GM18505 (cell line): ENCODE data around the gene RGR.

Experiments
- ATAC-seq: cut with Tn5 transposase; IDR thresholded peaks from one replicate; pipeline ENCODE4 v1.9.1; 2021; ENCODE audit not compliant: unreplicated experiment
- POLR2A ChIP-seq: IDR thresholded peaks from 4 replicates; pipeline ENCODE4 v1.6.1; 2011; ENCODE audit warnings: borderline replicate concordance; ENCODE audit not compliant: insufficient read depth, insufficient read length; ENCODE audit errors: extremely low read depth

The RGR gene

DNA sequence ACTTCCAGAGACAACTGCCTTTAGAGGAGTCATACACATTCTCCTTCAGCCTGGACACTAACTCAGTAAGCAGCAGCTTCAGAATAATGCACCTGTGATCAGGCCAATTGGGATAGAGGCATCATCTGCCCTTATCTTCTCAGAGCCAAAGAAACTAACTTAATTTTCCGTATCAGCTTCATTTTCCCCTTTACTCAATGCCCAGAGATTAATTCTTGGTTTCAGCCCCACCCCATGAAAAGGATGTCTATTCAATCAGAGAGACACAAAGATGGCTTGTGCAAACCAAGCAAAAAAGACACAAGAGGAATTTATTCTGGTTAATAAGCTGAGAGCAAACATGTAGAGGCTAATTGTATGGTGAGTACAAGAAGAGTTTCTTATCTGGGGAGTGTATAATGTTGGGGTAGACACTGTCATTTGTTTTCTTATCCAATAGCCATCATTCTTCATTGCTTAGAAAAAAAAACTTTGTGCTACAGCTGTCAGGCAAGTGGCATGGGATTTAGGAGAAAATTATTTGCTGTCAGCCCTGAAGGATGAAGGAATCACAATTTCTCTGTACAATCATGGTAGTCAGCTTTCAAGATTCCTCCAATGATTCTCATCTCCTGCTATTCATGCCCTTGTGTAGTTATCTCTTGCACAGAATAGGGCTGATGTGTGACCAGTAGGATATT is 44.8 kb downstream of the RGR start:
- TF ChIP-seq POLR2A, result no peak

DNA sequence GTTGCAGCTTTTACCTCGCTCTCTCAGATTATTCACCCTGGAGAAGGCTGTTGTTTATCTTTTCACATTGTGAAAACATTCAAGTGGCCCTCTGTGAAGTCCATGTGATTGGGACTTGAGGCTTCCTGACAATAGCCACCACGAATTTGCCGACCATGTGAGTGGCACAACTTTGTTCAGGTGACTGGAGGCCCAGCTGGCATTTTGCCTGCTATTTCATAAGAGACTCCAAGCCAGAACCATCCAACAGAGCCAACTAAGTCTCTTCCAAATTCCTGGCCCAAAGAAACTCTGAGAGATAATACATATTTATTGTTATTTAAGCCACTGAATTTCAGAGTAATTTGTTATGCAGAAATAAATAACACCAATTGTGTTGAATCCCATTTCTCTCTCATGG is 45.4 kb downstream of the RGR start:
- no peak for ATAC-seq
- no peak for TF ChIP-seq POLR2A

More for the DNA sequence above, 44.8 kb downstream of the RGR start:
- ATAC-seq, result no peak

DNA sequence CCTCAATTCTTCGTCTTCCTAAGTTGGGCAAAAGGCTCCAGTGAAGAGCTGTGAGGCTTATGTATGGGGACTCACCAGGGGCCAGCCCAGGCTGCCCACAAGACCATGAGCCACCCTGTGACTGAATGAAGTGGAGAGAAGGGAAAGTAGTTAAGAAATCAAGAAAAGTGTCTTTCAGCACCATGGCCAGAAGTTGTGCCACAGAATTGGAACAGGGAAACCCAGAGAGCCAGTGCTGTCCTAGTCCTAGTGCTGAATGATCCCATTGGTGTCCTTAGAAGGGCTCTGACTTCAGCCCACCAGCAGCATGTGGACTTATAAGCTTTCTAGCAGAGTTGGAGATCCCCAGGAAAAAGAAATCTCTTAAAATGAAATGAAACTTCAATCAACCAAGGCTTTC is 46.5 kb downstream of the RGR start:
- TF ChIP-seq POLR2A, result no peak
- ATAC-seq, result no peak

DNA sequence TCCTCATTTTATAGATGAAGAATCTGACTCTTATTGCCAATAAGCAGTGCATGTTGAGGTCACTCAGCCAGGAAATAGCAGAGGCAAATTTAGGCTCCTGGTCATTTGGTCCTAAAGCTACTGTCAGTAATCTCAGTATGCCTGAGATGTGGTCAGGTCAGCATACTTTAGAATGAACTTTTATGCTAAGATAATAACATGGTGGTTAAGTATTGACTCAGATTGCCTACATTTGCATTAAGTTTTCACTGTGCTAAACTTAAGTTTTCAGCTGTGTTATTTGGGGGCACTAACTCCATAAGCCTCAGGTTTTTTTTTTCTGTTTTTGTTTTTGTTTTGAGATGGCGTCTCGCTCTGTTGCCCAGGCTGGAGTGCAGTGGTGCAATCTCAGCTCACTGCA is 47.6 kb downstream of the RGR start:
- TF ChIP-seq POLR2A, result no peak
- ATAC-seq, result peak; percentile 45

- no peak for ATAC-seq
- TF ChIP-seq POLR2A, result no peak
These were observed 48.3 kb downstream of the RGR start for GRCh38 chr10:84293171-84293570.

DNA sequence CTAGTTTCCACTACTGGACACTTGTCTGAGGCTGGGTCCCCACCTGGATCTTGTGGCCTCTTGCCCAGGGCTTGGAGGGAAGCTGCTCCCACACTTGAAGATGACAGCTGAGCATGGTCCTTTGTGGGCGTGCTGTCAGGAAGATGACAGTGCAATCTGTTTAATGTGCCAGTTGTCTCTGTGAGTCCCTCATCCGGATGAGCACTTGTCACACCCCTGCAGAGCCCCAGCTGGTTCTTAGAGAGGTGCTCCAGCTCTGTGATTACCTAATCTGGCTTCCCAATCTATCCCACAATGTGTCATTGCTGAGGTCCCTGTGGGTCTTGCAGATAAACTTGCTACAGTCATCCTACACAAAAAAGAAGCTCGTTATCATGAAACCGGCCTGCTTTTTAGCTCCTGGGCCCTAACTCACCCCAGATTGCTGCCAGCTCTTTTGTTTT is 48.7 kb downstream of the RGR start:
- no peak for ATAC-seq
- TF ChIP-seq POLR2A, result no peak

GRCh38 chr10:84294766-84295447 is 50.1 kb downstream of the RGR start:
- TF ChIP-seq POLR2A, result no peak
- ATAC-seq, result peak; percentile 83

DNA sequence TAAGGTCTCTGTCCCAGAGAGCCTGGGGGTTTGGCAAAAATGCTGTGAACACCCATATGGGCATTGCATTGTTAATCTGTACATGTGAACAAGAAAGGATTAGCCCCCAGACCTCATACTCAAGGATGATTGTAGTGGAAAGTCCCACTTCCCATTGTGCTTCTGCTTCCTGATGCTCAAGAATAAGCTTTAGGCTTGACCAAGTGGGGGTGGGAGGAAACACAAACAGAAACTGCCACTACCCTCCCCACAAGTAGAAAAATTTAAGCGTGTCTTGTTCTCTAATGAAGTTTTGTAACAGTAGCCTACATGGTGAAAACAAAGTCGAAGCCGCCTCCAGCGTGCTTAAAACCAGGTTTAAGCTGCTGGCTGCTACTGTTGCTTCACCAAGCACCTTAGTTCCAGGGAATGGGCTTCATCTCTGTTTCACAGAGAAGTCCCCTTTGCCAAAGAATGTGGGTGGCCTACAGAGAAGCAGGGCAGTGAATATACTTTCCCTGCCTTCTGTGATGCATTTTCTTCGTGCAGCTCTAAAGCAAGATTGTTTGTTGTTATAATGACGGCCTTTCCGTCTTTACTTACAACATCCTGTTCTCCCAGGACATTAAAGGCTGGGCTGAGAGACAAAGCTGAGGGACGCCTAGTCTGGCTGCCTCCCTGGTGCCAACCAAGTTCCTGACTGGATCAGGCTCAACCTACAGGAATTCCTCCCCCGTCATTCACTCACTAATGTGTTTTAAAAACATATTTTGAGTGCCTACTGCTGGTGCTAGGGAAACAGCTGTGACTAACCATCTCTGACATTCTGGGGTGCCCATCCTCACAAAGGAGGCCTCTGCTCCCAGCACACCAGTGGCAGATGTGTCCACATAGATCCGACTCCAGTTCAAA is 51.5 kb downstream of the RGR start:
- TF ChIP-seq POLR2A, result no peak
- no peak for ATAC-seq

DNA sequence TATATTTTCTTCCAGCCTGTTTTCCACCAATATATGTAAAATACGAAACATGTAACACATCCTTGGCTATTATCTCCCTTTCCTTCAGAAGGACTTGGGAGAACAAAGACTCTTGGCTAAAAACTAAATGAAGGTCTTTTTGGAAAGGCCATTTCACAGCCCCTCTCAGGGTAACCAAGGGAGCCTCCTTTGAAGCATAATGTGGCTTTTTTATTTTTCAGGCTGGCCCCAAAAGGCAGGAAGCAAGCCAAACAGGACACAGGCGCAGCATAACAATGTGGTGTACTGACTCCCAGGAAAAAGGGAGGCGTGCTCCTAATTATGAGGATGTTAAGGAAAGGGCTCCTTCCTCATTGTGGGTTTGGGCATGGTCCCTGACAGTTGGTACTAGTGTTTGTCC is 53.2 kb downstream of the RGR start:
- no peak for ATAC-seq
- TF ChIP-seq POLR2A, result no peak

GRCh38 chr10:84302223-84302622 is 57.4 kb downstream of the RGR start:
- TF ChIP-seq POLR2A, result no peak
- ATAC-seq, result no peak

GRCh38 chr10:84306751-84307384 is 62.0 kb downstream of the RGR start:
- no peak for TF ChIP-seq POLR2A
- ATAC-seq, result no peak

- ATAC-seq, result no peak
- TF ChIP-seq POLR2A, result no peak
These were observed 63.2 kb downstream of the RGR start for GRCh38 chr10:84308021-84308420.

- peak; percentile 70 for ATAC-seq
- TF ChIP-seq POLR2A, result no peak
These were observed 63.8 kb downstream of the RGR start for GRCh38 chr10:84308481-84309304.
